ENCODE measurements around the gene CFL1. TPM values are rescaled to one million over a fixed set of nuclear protein-coding genes. Genes with fewer than 3 reads are reported as not detected.
A peak's percentile ranks its signal among the peaks of the same experiment; 100 is the strongest.

Gene CFL1
- total RNA-seq, 2 donors from 2014 or later: 1,401 to 1,644 TPM

GRCh38 chr11:65883786-65884715 lies 26.1 kb upstream of the CFL1 start:
- H3K9me3 Mint-ChIP-seq: no peaks in the 10 kb centered on the region
- no peaks in the 10 kb centered on the region for H3K27me3 Mint-ChIP-seq
- ATAC-seq (no peak), DNase-seq (ENCODE audit: low spot score) (no peak)
- no peak overlapping the region for H3K4me3 Mint-ChIP-seq
- peaks cover 59 to 66% of the 10 kb centered on the region in 2 donors for H3K4me1 Mint-ChIP-seq (ENCODE audit: low read depth in 2 of 2)
- H3K36me3 Mint-ChIP-seq: peaks cover 7% of the 10 kb centered on the region
- H3K27ac Mint-ChIP-seq: peak overlapping the region; percentile 41 to 77

GRCh38 chr11:65883058-65883761 lies 25.2 kb upstream of the CFL1 start:
- H3K27ac Mint-ChIP-seq: peak overlapping the region; percentile 41 to 77
- no peak overlapping the region for H3K4me3 Mint-ChIP-seq
- no peak for DNase-seq (ENCODE audit: low spot score)

DNA sequence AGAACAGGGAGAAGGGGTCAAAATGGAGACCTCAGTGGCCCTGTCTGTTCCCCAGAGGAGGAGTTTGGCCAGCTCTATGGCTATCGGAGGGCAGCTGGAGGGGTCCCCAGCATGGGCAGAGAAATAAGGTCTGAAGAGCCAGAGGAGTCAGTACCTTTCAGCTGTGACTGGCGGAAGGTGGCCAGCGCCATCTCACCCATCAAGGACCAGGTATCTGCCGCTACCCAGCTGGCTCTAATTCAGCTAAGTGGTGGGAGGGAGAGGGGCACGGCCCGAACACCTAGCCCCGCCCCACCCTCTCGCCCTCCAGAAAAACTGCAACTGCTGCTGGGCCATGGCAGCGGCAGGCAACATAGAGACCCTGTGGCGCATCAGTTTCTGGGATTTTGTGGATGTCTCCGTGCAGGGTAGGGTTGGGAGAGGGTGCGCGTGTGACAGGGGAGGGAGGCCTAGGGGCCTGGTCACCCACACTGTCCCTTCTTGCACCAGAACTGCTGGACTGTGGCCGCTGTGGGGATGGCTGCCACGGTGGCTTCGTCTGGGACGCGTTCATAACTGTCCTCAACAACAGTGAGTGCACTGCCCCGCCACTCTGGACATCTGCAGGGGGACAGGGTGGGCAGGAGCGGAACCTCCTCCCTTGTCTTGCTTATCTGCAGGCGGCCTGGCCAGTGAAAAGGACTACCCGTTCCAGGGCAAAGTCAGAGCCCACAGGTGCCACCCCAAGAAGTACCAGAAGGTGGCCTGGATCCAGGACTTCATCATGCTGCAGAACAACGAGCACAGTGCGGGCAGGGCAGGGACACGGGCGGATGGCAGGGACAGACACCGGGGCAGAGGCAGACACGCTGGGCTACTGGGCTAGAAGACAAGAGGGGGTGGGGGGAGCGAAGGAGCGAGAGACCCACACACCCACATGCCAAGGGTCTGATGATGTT lies 24.4 kb upstream of the CFL1 start:
- H3K4me3 Mint-ChIP-seq: no peak overlapping the region
- H3K4me1 Mint-ChIP-seq (ENCODE audit: low read depth in 2 of 2): peaks cover 55 to 70% of the 10 kb centered on the region in 2 donors
- no peak for DNase-seq (ENCODE audit: low spot score)
- H3K27ac Mint-ChIP-seq: peak overlapping the region; percentile 98
- H3K27me3 Mint-ChIP-seq: no peaks in the 10 kb centered on the region
- no peaks in the 10 kb centered on the region for H3K9me3 Mint-ChIP-seq
- no peak for ATAC-seq
- H3K36me3 Mint-ChIP-seq: peaks cover 7% of the 10 kb centered on the region

More at GRCh38 chr11:65883058-65883761, 25.2 kb upstream of the CFL1 start:
- Mint-ChIP-seq H3K4me1 (ENCODE audit: low read depth in 2 of 2) (peaks cover 59 to 65% of the 10 kb centered on the region in 2 donors), H3K27me3 (no peaks in the 10 kb centered on the region), H3K9me3 (no peaks in the 10 kb centered on the region), H3K36me3 (peaks cover 7% of the 10 kb centered on the region)
- no peak for ATAC-seq

DNA sequence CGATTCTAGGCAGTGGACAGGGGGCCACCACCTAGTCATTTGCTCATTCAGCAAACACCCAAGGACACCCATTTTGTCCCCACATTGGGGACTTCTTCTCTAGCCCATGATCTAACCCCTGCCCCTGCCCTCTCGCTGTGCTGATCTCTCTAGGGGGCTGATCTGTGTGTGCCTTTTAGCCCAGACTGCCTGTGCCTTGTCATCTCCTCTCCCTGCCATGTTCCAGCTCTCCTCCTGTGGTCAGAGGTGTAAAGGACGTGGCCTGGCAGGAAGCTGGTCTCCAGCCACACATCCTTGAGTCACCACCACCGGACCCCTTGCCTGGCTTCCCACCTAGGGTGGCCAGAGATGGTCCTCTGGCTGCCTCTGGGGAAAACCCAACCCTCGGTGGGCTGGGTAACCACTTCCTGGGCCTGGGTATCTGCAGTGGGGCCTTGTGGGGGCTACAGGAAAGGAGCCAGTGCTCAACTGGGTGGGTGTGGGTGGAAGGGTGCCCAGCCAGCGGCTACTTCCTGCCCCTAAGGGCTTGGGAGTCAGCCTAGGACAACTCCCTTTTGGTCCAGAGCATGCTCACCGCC lies 23.0 kb upstream of the CFL1 start:
- Mint-ChIP-seq H3K9me3 (no peaks in the 10 kb centered on the region), H3K27ac (peak overlapping the region; percentile 98), H3K27me3 (no peaks in the 10 kb centered on the region), H3K36me3 (no peaks in the 10 kb centered on the region), H3K4me1 (ENCODE audit: low read depth in 2 of 2) (peaks cover 45 to 66% of the 10 kb centered on the region in 2 donors), H3K4me3 (peak overlapping the region; percentile 88)
- ATAC-seq (peak; percentile 75 to 77), DNase-seq (ENCODE audit: low spot score) (peak; percentile 85)

- H3K9me3 Mint-ChIP-seq: no peaks in the 10 kb centered on the region
- ATAC-seq: no peak
- DNase-seq (ENCODE audit: low spot score): no peak
- no peaks in the 10 kb centered on the region for H3K36me3 Mint-ChIP-seq
- peak overlapping the region; percentile 98 for H3K27ac Mint-ChIP-seq
- peak overlapping the region; percentile 88 for H3K4me3 Mint-ChIP-seq
- H3K4me1 Mint-ChIP-seq (ENCODE audit: low read depth in 2 of 2): peaks cover 45 to 64% of the 10 kb centered on the region in 2 donors
- no peaks in the 10 kb centered on the region for H3K27me3 Mint-ChIP-seq
Measured at GRCh38 chr11:65880027-65880426, 22.0 kb upstream of the CFL1 start.

DNA sequence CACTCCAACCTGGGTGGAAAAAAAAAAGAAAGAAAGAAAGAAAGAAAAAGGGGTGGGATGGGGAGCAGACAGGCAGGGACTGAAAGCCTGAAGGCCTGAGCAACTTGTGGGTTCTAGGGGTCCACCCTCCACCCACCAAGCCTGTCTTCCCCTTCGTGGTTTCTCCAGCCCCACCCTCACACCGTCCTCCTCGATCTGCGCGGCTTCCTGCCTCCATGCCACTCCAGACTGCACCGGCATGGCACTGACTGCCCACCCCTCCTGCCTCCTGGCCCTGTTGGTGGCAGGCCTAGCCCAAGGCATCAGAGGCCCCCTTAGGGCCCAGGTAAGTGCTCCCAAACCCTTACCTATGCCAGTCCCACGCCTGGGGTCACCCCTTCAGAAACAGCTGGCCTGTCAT lies 21.6 kb upstream of the CFL1 start, which contains the start of gene CTSW:
TSS of gene CTSW (plus strand) at position 221 of the 400 bp plus-strand sequence. CDS start at position 239, 18 bp downstream.
- no peaks in the 10 kb centered on the region for H3K36me3 Mint-ChIP-seq
- peaks cover 41 to 61% of the 10 kb centered on the region in 2 donors for H3K4me1 Mint-ChIP-seq (ENCODE audit: low read depth in 2 of 2)
- peak; percentile 78 for DNase-seq (ENCODE audit: low spot score)
- H3K27me3 Mint-ChIP-seq: no peaks in the 10 kb centered on the region
- peak within 1 kb of the TSS; percentile 88 for H3K4me3 Mint-ChIP-seq
- H3K9me3 Mint-ChIP-seq: no peaks in the 10 kb centered on the region
- peak within 1 kb of the TSS; percentile 98 for H3K27ac Mint-ChIP-seq
- peak; percentile 50 to 79 for ATAC-seq

GRCh38 chr11:65873318-65874156 lies 15.6 kb upstream of the CFL1 start:
- Mint-ChIP-seq H3K4me3 (peak overlapping the region; percentile 94), H3K36me3 (no peaks in the 10 kb centered on the region), H3K9me3 (no peaks in the 10 kb centered on the region), H3K27ac (peak overlapping the region; percentile 79 to 91), H3K27me3 (no peaks in the 10 kb centered on the region), H3K4me1 (ENCODE audit: low read depth in 2 of 2) (peaks cover 27 to 37% of the 10 kb centered on the region in 2 donors)
- ATAC-seq (peak; percentile 93 to 97), DNase-seq (ENCODE audit: low spot score) (peak; percentile 96)

DNA sequence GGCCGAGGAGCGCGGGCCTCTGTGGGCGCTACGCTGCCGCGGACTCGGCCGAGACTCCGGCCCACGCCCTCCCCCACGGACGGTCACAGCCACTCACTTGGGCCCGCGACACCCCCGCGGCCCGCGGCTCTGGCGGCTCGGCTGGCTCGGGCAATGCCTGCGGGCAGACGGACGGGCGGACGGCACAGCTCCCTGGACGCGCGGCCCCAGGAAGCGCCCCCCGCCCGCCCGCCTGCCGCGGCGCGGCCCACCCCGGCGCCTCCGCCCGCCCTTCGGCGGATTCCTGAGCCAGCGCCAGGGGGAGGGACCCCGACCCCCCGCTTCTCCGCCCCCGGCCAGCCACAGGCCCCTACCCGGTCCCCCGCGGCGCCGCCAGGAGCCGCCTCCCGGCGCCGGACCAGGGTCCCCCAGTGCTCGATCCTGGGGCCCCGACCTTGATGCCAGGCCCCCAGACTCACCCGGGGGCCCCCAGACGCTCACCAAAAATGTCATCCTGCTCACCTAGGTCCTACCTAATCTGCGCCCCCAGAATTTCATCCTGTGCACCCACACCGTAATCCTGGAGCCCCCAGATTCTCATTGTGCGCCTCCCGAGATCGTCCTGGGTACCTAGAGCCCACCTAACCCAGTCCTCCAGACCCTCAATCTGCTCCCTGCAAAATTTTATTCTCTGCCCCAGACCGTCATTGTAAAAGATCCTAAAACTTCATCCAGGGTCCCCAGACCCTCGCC lies 14.8 kb upstream of the CFL1 start, which contains the start of gene EFEMP2:
TSS of gene EFEMP2 (minus strand) at position 215 of the 732 bp plus-strand sequence. CDS start 446 bp downstream, outside the sequence.
- Mint-ChIP-seq H3K4me3 (peak within 1 kb of the TSS; percentile 94), H3K27me3 (no peaks in the 10 kb centered on the region), H3K36me3 (no peaks in the 10 kb centered on the region), H3K4me1 (ENCODE audit: low read depth in 2 of 2) (peaks cover 22 to 29% of the 10 kb centered on the region in 2 donors), H3K27ac (peak within 1 kb of the TSS; percentile 79 to 91), H3K9me3 (no peaks in the 10 kb centered on the region)
- peak; percentile 1 to 46 for ATAC-seq
- no peak for DNase-seq (ENCODE audit: low spot score)

DNA sequence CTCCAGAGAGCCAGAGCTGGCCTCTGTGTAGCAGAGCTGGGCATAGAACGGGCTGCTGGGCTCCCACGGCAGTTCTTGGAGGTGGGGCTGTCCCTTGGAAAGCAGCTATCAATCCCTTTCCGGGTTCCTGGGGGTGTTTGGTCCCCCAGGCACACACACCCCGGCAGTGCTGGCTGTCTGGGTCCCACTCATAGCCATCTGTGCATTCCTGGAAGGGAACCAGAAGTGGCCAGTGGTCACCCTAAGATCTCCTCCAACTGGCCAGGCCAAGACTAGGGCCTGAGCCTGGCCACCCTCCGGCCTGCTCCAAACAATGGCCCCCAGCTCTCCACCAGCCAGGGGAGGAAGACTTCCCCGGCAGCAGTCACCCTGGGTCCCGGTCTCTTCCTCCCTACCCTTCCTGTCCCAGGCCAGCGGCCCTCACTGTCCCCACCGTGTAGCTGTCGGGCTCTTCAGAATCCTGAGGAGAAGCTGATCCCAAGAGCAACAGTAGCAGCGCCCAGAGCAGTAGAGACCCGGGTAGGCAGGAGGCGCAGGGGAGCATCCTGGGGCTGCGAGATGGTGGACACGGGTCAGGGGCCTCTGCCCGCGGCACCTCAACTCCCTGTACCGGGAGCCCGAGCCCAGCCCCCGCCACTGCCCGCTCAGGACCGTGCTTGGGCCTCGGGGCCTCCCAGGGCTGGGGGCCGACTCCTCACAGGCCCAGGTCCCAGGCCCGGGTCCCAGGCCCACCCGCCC lies 14.0 kb upstream of the CFL1 start:
- Mint-ChIP-seq H3K36me3 (no peaks in the 10 kb centered on the region), H3K4me1 (ENCODE audit: low read depth in 2 of 2) (peaks cover 26% of the 10 kb centered on the region in 2 donors), H3K27ac (peak overlapping the region in 1 of 2 donors; percentile 21), H3K9me3 (no peaks in the 10 kb centered on the region), H3K4me3 (peak overlapping the region; percentile 36), H3K27me3 (no peaks in the 10 kb centered on the region)
- ATAC-seq: no peak
- no peak for DNase-seq (ENCODE audit: low spot score)

DNA sequence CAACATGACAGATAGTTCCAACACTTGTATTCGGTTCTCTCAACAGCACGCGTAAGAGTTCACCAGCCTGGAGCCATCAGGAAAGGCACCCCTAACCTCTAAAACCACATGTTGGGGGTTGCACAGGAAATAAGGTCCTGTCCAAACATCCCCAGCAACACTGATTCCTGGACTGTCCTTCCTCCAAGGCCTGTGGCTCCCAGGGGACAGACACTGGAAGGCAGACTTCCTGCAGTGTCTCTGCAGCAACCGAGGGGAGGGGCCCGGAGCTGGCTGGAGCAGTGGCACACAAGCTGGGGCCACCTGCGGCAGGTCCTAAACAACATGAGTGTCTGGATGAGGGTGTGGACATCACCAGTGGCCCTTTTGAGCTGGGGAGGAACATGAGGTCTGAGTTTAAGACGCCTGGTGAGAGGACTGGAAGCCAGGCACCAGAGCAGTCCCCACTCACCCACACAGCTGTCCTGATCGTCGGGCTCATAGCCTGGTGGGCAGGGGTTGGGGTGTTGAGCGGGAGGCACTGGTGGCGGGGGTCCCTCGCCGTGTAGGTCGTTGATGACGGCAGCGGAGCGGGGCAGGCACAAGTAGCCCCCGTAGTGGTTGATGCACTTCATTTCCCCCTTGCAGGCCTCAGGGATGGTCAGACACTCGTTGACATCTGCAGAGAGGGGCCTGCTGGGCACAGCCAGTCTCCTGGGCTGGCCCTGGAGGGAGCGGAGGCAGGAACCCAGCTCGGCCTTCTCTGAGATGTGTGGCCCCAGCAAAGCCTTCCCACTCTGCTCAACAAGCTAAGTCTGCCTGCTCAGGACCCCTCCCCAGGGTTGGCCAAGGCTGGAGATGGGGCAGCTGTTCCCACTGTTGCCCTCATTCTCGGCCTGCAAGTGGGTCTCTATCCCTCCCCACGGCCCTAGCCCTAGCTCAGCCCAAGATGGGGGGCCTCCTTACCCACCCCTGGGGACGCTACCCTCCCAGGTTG lies 13.0 kb upstream of the CFL1 start:
- Mint-ChIP-seq H3K36me3 (no peaks in the 10 kb centered on the region), H3K27ac (peak overlapping the region; percentile 12 to 33), H3K4me3 (peak overlapping the region; percentile 49), H3K4me1 (ENCODE audit: low read depth in 2 of 2) (peaks cover 23 to 26% of the 10 kb centered on the region in 2 donors), H3K9me3 (no peaks in the 10 kb centered on the region), H3K27me3 (no peaks in the 10 kb centered on the region)
- DNase-seq (ENCODE audit: low spot score) (no peak), ATAC-seq (no peak)
